Neural progenitor cell (in vitro differentiated cells): ENCODE results near the gene WWC1.
"Not testable (repeated sequence)": the region's sequence is repeated elsewhere in the genome, so short reads cannot be mapped to it uniquely, and the experiment has no call there.

Experiments
- CTCF ChIP-seq: fragments of 200-600 bp; sonication (generic); IDR thresholded peaks from 2 replicates; pipeline ENCODE4 v1.5.1; 2017; ENCODE audit warnings: antibody characterized with exemption, mild to moderate bottlenecking
- EZH2 ChIP-seq: fragments of 200-600 bp; sonication (generic); IDR thresholded peaks from 2 replicates; pipeline ENCODE4 v1.6.1; 2017; ENCODE audit warnings: antibody characterized with exemption, mild to moderate bottlenecking, moderate library complexity

DNA sequence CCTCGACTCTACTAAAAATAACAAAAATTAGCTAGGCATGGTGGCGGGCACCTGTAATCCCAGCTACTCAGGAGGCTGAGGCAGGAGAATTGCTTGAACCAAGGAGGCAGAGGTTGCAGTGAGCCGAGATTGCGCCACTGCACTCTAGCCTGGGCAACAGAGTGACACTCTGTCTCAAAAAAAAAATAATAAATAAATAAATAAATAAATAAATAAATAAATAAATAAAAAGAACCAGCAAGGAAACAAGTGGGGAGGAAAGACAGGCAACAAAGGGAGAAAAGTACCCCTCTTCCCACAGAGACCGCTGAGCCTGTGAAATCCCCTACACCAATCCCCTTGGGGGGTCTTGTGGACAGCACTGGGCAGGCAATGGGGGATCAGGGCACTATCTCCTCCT is 4.6 kb upstream of the WWC1 start:
- TF ChIP-seq CTCF, EZH2: not testable (repeated sequence)
